ENCODE results near the gene LDLRAD4.
"Not testable (repeated sequence)": the region's sequence is repeated elsewhere in the genome, so short reads cannot be mapped to it uniquely, and the experiment has no call there.

The LDLRAD4 gene

DNA sequence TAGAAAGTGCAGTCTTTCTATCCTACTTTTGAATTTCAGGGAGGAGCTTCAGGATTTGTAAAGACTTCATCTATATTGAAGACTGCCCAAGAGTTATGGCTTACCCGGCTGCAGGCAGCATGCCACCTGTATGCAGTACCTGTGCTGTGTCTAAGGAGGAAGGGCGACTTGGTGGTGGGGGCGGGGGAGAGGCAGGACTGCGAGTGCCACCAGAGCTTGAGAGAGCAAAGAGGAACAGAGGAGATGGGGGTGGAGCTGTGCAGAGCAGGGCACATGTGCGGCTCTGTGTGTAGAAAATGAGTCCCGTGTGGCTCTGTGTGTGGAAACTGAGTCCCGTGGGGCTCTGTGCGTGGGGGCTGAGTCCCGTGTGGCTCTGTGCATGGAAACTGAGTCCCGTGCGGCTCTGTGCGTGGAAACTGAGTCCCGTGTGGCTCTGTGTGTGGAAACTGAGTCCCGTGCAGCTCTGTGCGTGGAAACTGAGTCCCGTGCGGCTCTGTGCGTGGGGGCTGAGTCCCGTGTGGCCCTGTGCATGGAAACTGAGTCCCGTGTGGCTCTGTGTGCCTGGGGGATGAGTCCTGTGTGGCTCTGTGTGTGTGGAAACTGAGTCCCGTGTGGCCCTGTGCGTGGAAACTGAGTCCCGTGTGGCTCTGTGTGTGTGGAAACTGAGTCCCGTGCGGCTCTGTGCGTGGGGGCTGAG, 43.2 kb downstream of the LDLRAD4 start:
- no peak for DNase-seq
- TF ChIP-seq, protein P1, sequence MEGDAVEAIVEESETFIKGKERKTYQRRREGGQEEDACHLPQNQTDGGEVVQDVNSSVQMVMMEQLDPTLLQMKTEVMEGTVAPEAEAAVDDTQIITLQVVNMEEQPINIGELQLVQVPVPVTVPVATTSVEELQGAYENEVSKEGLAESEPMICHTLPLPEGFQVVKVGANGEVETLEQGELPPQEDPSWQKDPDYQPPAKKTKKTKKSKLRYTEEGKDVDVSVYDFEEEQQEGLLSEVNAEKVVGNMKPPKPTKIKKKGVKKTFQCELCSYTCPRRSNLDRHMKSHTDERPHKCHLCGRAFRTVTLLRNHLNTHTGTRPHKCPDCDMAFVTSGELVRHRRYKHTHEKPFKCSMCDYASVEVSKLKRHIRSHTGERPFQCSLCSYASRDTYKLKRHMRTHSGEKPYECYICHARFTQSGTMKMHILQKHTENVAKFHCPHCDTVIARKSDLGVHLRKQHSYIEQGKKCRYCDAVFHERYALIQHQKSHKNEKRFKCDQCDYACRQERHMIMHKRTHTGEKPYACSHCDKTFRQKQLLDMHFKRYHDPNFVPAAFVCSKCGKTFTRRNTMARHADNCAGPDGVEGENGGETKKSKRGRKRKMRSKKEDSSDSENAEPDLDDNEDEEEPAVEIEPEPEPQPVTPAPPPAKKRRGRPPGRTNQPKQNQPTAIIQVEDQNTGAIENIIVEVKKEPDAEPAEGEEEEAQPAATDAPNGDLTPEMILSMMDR (IDR thresholded peaks at IDR 0.05; ENCODE audit: low read depth, low read length): no peak
- Histone ChIP-seq H3K27me3 (ENCODE audit: insufficient read depth, low read depth, severe bottlenecking) (no peaks in the 10 kb centered on the region), H3K4me3 (ENCODE audit: low read depth, low read length) (no peak overlapping the region), H3K27ac (no peak overlapping the region), H3K36me3 (no peaks in the 10 kb centered on the region), H3K9me3 (ENCODE audit: severe bottlenecking) (no peaks in the 10 kb centered on the region)

DNA sequence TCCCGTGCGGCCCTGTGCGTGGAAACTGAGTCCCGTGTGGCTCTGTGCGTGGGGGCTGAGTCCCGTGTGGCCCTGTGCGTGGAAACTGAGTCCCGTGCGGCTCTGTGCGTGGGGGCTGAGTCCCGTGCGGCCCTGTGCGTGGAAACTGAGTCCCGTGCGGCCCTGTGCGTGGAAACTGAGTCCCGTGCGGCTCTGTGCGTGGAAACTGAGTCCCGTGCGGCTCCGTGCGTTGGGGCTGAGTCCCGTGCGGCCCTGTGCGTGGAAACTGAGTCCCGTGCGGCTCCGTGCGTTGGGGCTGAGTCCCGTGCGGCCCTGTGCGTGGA, 43.8 kb downstream of the LDLRAD4 start:
- H3K36me3 ChIP-seq; H3K4me3 ChIP-seq (ENCODE audit: low read depth, low read length); H3K9me3 ChIP-seq (ENCODE audit: severe bottlenecking); H3K27me3 ChIP-seq (ENCODE audit: insufficient read depth, low read depth, severe bottlenecking); DNase-seq; H3K27ac ChIP-seq: not testable (repeated sequence)

DNA sequence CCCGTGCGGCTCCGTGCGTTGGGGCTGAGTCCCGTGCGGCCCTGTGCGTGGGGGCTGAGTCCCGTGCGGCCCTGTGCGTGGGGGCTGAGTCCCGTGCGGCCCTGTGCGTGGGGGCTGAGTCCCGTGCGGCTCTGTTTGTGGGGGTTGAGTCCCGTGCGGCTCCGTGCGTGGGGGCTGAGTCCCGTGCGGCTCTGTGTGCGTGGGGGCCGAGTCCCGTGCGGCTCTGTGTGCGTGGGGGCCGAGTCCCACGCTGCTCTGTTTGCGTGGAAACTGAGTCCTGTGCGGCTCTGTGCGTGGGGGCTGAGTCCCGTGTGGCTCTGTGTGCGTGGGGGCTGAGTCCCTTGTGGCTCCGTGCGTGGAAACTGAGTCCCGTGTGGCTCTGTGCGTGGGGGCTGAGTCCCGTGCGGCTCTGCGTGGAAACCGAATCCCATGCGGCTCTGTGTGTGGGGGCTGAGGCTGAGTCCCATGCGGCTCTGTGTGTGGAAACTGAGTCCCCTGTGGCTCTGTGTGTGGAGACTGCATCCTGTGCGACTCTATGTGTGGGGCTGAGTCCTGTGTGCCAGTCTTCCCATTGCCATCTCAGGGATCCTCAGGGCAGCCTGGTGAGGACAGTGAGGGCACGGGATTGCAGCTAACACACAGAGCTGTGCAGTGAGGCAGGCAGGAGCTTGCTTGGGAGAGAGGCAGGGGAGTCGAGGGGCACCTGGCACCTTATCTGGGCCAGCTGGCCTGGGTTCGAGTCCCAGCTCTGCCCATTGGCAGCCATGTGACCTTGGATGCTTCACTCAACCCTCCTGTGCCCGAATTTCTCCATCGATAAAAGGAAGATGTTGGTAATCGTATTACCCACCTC, 44.5 kb downstream of the LDLRAD4 start:
- Histone ChIP-seq H3K4me3 (ENCODE audit: low read depth, low read length) (no peak overlapping the region), H3K27me3 (ENCODE audit: insufficient read depth, low read depth, severe bottlenecking) (no peaks in the 10 kb centered on the region), H3K27ac (no peak overlapping the region), H3K9me3 (ENCODE audit: severe bottlenecking) (no peaks in the 10 kb centered on the region), H3K36me3 (no peaks in the 10 kb centered on the region)
- DNase-seq: no peak
- TF ChIP-seq, protein P1 (IDR thresholded peaks at IDR 0.05; ENCODE audit: low read depth, low read length): no peak

DNA sequence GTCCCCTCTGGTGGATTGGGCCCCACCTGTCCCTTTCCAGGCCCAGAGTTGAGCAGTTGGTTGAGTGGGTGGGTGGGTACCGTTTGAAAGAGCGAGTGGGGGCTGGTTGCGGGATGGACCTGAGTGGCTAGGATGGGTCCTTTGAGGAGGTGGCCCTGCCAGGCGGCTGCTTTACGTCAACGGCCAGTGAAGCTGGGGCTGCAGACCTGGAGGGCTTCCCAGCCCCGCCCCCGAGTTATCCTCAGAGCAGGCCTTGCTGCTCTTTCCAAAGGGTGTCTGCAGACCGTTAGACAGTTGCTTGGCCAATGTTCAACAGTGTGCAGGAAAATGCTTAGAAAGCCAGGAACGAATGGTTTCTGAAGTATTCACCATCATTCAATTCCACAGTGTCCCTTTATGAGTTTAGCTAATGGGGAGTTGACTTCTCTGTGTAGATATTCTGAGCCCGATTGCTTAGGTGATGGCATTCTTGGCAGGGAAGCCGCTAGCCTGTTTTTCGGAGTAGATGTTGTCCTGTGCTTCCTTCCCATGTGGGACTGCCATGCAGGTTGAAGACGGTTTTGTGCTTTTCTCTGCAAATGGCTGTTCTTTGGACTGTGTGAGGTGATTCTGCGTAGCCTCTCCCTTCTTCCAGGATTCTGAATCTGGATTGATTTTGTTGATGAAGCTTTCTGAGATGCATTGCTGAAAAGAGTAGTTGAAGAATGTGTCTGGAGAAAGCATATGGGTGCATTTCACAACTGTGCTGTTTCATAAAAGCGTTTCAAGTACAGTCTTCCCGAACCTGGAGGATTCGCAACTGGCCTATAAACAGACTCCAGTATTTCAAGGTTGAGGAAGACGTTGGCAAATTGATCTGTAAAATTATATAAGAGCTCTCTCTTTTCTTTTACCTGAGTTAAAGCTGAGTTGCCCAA, 45.8 kb downstream of the LDLRAD4 start:
- H3K27ac ChIP-seq: no peak overlapping the region
- H3K9me3 ChIP-seq (ENCODE audit: severe bottlenecking): no peaks in the 10 kb centered on the region
- TF ChIP-seq, protein P1 (IDR thresholded peaks at IDR 0.05; ENCODE audit: low read depth, low read length): no peak
- no peak for DNase-seq
- no peaks in the 10 kb centered on the region for H3K27me3 ChIP-seq (ENCODE audit: insufficient read depth, low read depth, severe bottlenecking)
- H3K4me3 ChIP-seq (ENCODE audit: low read depth, low read length): no peak overlapping the region
- H3K36me3 ChIP-seq: no peaks in the 10 kb centered on the region

DNA sequence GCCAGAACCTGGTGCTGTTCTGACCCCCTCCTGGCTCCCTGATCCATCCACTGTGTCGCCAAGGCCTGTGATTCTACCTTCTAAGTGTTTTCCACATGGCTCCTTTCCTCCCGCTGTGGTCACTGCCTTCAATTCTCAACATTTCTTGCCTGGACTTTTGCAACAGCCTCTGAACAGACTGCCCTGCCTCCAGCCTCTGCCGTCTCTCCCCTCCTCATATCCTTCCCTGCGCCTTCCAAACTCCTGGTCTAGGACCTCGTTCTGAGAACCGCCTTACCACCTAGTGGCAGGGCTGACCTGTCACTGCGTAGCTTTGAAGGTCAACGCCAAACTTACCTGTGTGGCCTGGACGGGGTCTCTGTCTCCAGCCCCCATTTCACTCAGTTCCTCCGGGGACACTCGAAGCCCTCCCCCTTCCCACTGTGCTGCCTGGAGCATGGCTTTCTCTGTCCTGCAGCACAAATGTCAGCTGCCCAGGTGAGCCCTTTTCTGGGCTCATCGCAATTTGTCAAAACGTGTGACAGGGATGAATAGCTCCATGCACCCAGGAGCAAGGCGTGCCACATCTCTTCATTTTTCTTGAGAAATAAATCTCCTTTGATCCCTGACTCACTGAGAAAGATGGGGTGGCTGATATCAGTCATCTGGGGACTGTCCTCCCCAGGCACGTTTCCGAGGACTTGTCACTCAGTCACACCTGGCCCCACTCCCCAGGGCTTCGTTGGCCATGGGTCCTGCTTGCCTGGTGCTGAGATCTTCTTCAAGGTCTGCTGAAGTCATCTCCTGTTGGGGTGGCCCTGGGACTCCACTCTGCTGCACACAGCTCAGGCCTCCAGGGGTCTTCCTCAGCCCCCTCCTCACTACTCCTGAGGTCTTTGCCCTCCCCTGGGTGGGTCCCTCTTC, 46.7 kb downstream of the LDLRAD4 start:
- TF ChIP-seq, protein P1 (IDR thresholded peaks at IDR 0.05; ENCODE audit: low read depth, low read length): no peak
- Histone ChIP-seq H3K36me3 (no peaks in the 10 kb centered on the region), H3K27me3 (ENCODE audit: insufficient read depth, low read depth, severe bottlenecking) (no peaks in the 10 kb centered on the region), H3K4me3 (ENCODE audit: low read depth, low read length) (no peak overlapping the region), H3K9me3 (ENCODE audit: severe bottlenecking) (no peaks in the 10 kb centered on the region), H3K27ac (no peak overlapping the region)
- DNase-seq: no peak

All from WERI-Rb-1 (cell line).